ENCODE results near the gene IDI1.

Gene IDI1

GRCh38 chr10:995559-995926 is 53.4 kb downstream of the IDI1 start:
- peaks cover 69% of the 10 kb centered on the region for H3K36me3 ChIP-seq (ENCODE audit: insufficient read depth)
- no peak overlapping the region for H3K4me3 ChIP-seq (IDR thresholded peaks at IDR 0.05; ENCODE audit: insufficient read depth, low read depth, low read length)
- H3K79me2 ChIP-seq (ENCODE audit: insufficient read depth, low read depth), result peaks cover 73% of the 10 kb centered on the region
- H3K4me2 ChIP-seq, result no peak overlapping the region
- no peak for TF ChIP-seq CTCF (conservative IDR thresholded peaks at IDR 0.05; ENCODE audit: low read depth, low read length)
- no peaks in the 10 kb centered on the region for H3K4me1 ChIP-seq (ENCODE audit: low read depth, poor library complexity, severe bottlenecking)
- no peak overlapping the region for H2AFZ ChIP-seq (ENCODE audit: low read depth)
- H3K9ac ChIP-seq, result no peak overlapping the region
- no peaks in the 10 kb centered on the region for H3K27me3 ChIP-seq (ENCODE audit: insufficient read depth, low read depth)
- H3K27ac ChIP-seq, result no peak overlapping the region
- peaks cover 13% of the 10 kb centered on the region; the same call in 1 of the 2 replicates for H4K20me1 ChIP-seq (ENCODE audit: insufficient read depth)

DNA sequence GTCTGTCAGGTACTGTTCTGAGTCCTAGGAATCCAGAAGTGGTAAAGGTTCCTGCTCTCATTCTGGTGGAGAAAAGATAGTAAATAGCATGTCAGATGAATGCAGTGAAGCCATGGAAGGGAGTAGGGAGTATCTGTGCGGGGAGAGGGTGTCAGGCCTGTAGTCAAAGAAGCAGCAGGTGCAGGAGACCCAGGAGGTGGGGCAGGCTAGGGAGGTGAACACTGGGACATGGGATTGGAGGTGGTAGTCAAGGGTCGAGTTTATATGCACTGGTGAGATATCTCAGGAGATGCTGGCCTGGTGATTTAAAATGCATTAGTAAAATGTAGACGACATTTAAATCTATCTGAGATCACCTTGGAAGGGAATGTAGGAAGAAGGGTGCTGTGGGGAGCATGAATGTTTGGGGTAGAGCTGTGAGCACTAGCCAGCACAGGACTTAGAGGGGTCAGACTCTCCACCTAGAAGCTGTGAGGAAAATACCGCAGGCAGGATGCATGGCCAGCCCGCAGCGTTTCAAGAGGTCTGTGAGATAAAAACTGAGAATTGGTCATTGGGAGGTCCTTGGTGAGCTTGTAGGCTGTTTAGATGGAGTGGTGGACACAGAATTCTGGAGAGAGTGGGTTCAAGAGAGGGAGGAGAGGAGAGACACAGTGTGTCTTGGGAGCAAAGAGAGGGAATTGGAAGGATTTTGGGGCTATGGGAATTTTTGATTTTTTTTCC is 53.9 kb downstream of the IDI1 start:
- no peak for TF ChIP-seq CTCF (conservative IDR thresholded peaks at IDR 0.05; ENCODE audit: low read depth, low read length)
- H3K27me3 ChIP-seq (ENCODE audit: insufficient read depth, low read depth), result no peaks in the 10 kb centered on the region
- H3K9ac ChIP-seq, result no peak overlapping the region
- no peak overlapping the region for H2AFZ ChIP-seq (ENCODE audit: low read depth)
- H3K27ac ChIP-seq, result no peak overlapping the region
- H3K4me2 ChIP-seq, result no peak overlapping the region
- H3K4me1 ChIP-seq (ENCODE audit: low read depth, poor library complexity, severe bottlenecking), result no peaks in the 10 kb centered on the region
- H4K20me1 ChIP-seq (ENCODE audit: insufficient read depth), result peaks cover 13% of the 10 kb centered on the region; the same call in 1 of the 2 replicates
- H3K79me2 ChIP-seq (ENCODE audit: insufficient read depth, low read depth), result peaks cover 78% of the 10 kb centered on the region
- no peak overlapping the region for H3K4me3 ChIP-seq (IDR thresholded peaks at IDR 0.05; ENCODE audit: insufficient read depth, low read depth, low read length)
- peaks cover 64% of the 10 kb centered on the region for H3K36me3 ChIP-seq (ENCODE audit: insufficient read depth)

DNA sequence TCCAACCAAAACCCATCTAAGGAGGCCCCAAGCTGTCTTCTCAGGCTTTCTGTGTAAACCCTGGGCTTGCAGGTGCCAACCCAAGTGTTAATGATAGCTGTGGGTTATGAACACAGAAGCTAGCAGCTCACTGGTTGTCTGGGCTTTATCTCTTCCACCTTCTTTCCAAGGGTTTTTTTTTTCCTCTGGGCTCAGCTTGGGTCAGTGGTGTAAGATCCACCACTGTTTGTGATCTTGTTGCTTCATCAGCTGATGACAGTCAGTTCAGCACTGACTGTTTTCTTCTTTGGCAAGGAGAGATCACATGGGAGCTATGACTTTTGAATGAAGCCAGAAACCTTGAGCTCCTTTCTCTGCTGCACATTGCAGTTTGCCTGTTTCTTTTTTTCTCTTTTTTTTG is 56.0 kb downstream of the IDI1 start:
- Histone ChIP-seq H3K79me2 (ENCODE audit: insufficient read depth, low read depth) (peaks cover 84% of the 10 kb centered on the region), H3K4me2 (no peak overlapping the region), H3K27me3 (ENCODE audit: insufficient read depth, low read depth) (no peaks in the 10 kb centered on the region), H3K9ac (no peak overlapping the region), H2AFZ (ENCODE audit: low read depth) (no peak overlapping the region), H4K20me1 (ENCODE audit: insufficient read depth) (peaks cover 13% of the 10 kb centered on the region; the same call in 1 of the 2 replicates), H3K4me1 (ENCODE audit: low read depth, poor library complexity, severe bottlenecking) (peaks cover 9% of the 10 kb centered on the region), H3K36me3 (ENCODE audit: insufficient read depth) (peaks cover 51% of the 10 kb centered on the region), H3K4me3 (IDR thresholded peaks at IDR 0.05; ENCODE audit: insufficient read depth, low read depth, low read length) (no peak overlapping the region), H3K27ac (no peak overlapping the region)
- TF ChIP-seq CTCF (conservative IDR thresholded peaks at IDR 0.05; ENCODE audit: low read depth, low read length), result no peak

DNA sequence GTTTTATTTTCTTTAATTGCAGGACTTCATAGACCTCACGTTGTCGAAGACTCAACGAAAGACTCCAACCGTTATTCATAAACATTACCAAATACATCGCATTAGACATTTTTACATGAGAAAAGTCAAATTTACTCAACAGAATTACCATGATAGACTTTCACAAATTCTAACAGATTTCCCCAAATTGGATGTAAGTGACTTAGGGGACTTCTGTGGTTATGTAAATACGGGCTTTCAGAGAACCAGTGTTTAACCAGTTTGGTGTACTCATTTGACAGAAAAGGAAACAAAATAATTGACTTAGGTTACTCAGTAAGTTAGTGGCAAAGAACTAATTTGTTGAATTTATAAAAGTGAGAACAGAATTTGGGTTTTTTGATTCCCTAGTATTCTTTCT is 56.5 kb downstream of the IDI1 start:
- peaks cover 50% of the 10 kb centered on the region for H3K36me3 ChIP-seq (ENCODE audit: insufficient read depth)
- no peak overlapping the region for H2AFZ ChIP-seq (ENCODE audit: low read depth)
- no peak overlapping the region for H3K4me3 ChIP-seq (IDR thresholded peaks at IDR 0.05; ENCODE audit: insufficient read depth, low read depth, low read length)
- peaks cover 13% of the 10 kb centered on the region; the same call in 1 of the 2 replicates for H4K20me1 ChIP-seq (ENCODE audit: insufficient read depth)
- H3K4me2 ChIP-seq, result no peak overlapping the region
- H3K27me3 ChIP-seq (ENCODE audit: insufficient read depth, low read depth), result no peaks in the 10 kb centered on the region
- H3K27ac ChIP-seq, result no peak overlapping the region
- no peak overlapping the region for H3K9ac ChIP-seq
- peaks cover 88% of the 10 kb centered on the region for H3K79me2 ChIP-seq (ENCODE audit: insufficient read depth, low read depth)
- no peak for TF ChIP-seq CTCF (conservative IDR thresholded peaks at IDR 0.05; ENCODE audit: low read depth, low read length)
- H3K4me1 ChIP-seq (ENCODE audit: low read depth, poor library complexity, severe bottlenecking), result peaks cover 10% of the 10 kb centered on the region
